ENCODE data around the gene DDHD1.

Gene DDHD1

GRCh38 chr14:53016919-53017318 lies 136.2 kb downstream of the DDHD1 start:
- Mint-ChIP-seq H3K9me3 (peaks cover 3% of the 10 kb centered on the region), H3K4me1 (ENCODE audit: low read depth) (no peaks in the 10 kb centered on the region), H3K36me3 (ENCODE audit: low read depth) (peaks cover 5% of the 10 kb centered on the region), H3K27me3 (peaks cover 3% of the 10 kb centered on the region), H3K4me3 (no peak overlapping the region), H3K27ac (no peak overlapping the region)

- no peak overlapping the region for H3K4me3 Mint-ChIP-seq
- no peaks in the 10 kb centered on the region for H3K4me1 Mint-ChIP-seq (ENCODE audit: low read depth)
- H3K27ac Mint-ChIP-seq: no peak overlapping the region
- H3K36me3 Mint-ChIP-seq (ENCODE audit: low read depth): peaks cover 5% of the 10 kb centered on the region
- H3K9me3 Mint-ChIP-seq: peaks cover 3% of the 10 kb centered on the region
- peaks cover 3% of the 10 kb centered on the region for H3K27me3 Mint-ChIP-seq
Observed at GRCh38 chr14:53016491-53016890, 136.6 kb downstream of the DDHD1 start.

GRCh38 chr14:53011053-53011462 lies 142.1 kb downstream of the DDHD1 start:
- Mint-ChIP-seq H3K4me3 (no peak overlapping the region), H3K27me3 (peaks cover 3% of the 10 kb centered on the region), H3K27ac (no peak overlapping the region), H3K4me1 (ENCODE audit: low read depth) (no peaks in the 10 kb centered on the region), H3K9me3 (no peaks in the 10 kb centered on the region), H3K36me3 (ENCODE audit: low read depth) (no peaks in the 10 kb centered on the region)

- Mint-ChIP-seq H3K27me3 (peaks cover 3% of the 10 kb centered on the region), H3K4me1 (ENCODE audit: low read depth) (no peaks in the 10 kb centered on the region), H3K36me3 (ENCODE audit: low read depth) (no peaks in the 10 kb centered on the region), H3K27ac (no peak overlapping the region), H3K9me3 (no peaks in the 10 kb centered on the region), H3K4me3 (no peak overlapping the region)
Observed at GRCh38 chr14:53010193-53011040, 142.7 kb downstream of the DDHD1 start.

GRCh38 chr14:53006931-53007562 lies 146.1 kb downstream of the DDHD1 start:
- Mint-ChIP-seq H3K4me3 (no peak overlapping the region), H3K9me3 (no peaks in the 10 kb centered on the region), H3K27me3 (no peaks in the 10 kb centered on the region), H3K36me3 (ENCODE audit: low read depth) (no peaks in the 10 kb centered on the region), H3K4me1 (ENCODE audit: low read depth) (no peaks in the 10 kb centered on the region), H3K27ac (no peak overlapping the region)

GRCh38 chr14:53004976-53005375 lies 148.1 kb downstream of the DDHD1 start:
- Mint-ChIP-seq H3K9me3 (no peaks in the 10 kb centered on the region), H3K27me3 (no peaks in the 10 kb centered on the region), H3K27ac (no peak overlapping the region), H3K4me1 (ENCODE audit: low read depth) (no peaks in the 10 kb centered on the region), H3K36me3 (ENCODE audit: low read depth) (no peaks in the 10 kb centered on the region), H3K4me3 (no peak overlapping the region)

GRCh38 chr14:53003776-53004175 lies 149.3 kb downstream of the DDHD1 start:
- Mint-ChIP-seq H3K4me1 (ENCODE audit: low read depth) (no peaks in the 10 kb centered on the region), H3K27me3 (peaks cover under 1% of the 10 kb centered on the region), H3K36me3 (ENCODE audit: low read depth) (no peaks in the 10 kb centered on the region), H3K4me3 (no peak overlapping the region), H3K9me3 (no peaks in the 10 kb centered on the region), H3K27ac (no peak overlapping the region)

- Mint-ChIP-seq H3K9me3 (no peaks in the 10 kb centered on the region), H3K4me1 (ENCODE audit: low read depth) (no peaks in the 10 kb centered on the region), H3K36me3 (ENCODE audit: low read depth) (no peaks in the 10 kb centered on the region), H3K27ac (no peak overlapping the region), H3K27me3 (peaks cover 4% of the 10 kb centered on the region), H3K4me3 (no peak overlapping the region)
Observed at GRCh38 chr14:53002576-53002975, 150.5 kb downstream of the DDHD1 start.

GRCh38 chr14:53001787-53002378 lies 151.2 kb downstream of the DDHD1 start:
- Mint-ChIP-seq H3K9me3 (no peaks in the 10 kb centered on the region), H3K4me1 (ENCODE audit: low read depth) (no peaks in the 10 kb centered on the region), H3K4me3 (no peak overlapping the region), H3K36me3 (ENCODE audit: low read depth) (no peaks in the 10 kb centered on the region), H3K27me3 (peaks cover 4% of the 10 kb centered on the region), H3K27ac (no peak overlapping the region)

- Mint-ChIP-seq H3K9me3 (no peaks in the 10 kb centered on the region), H3K27ac (no peak overlapping the region), H3K27me3 (peaks cover 6% of the 10 kb centered on the region), H3K4me1 (ENCODE audit: low read depth) (no peaks in the 10 kb centered on the region), H3K4me3 (no peak overlapping the region), H3K36me3 (ENCODE audit: low read depth) (no peaks in the 10 kb centered on the region)
Observed at GRCh38 chr14:52998376-52999015, 154.6 kb downstream of the DDHD1 start.

GRCh38 chr14:52996493-52996892 lies 156.6 kb downstream of the DDHD1 start:
- Mint-ChIP-seq H3K27ac (no peak overlapping the region), H3K36me3 (ENCODE audit: low read depth) (no peaks in the 10 kb centered on the region), H3K9me3 (no peaks in the 10 kb centered on the region), H3K4me3 (no peak overlapping the region), H3K27me3 (peaks cover 6% of the 10 kb centered on the region), H3K4me1 (ENCODE audit: low read depth) (no peaks in the 10 kb centered on the region)

GRCh38 chr14:52995998-52996397 lies 157.1 kb downstream of the DDHD1 start:
- peaks cover 10% of the 10 kb centered on the region for H3K27me3 Mint-ChIP-seq
- no peak overlapping the region for H3K27ac Mint-ChIP-seq
- no peaks in the 10 kb centered on the region for H3K9me3 Mint-ChIP-seq
- H3K36me3 Mint-ChIP-seq (ENCODE audit: low read depth): no peaks in the 10 kb centered on the region
- H3K4me3 Mint-ChIP-seq: no peak overlapping the region
- H3K4me1 Mint-ChIP-seq (ENCODE audit: low read depth): no peaks in the 10 kb centered on the region

- Mint-ChIP-seq H3K27me3 (peaks cover 6% of the 10 kb centered on the region), H3K27ac (no peak overlapping the region), H3K36me3 (ENCODE audit: low read depth) (no peaks in the 10 kb centered on the region), H3K9me3 (no peaks in the 10 kb centered on the region), H3K4me1 (ENCODE audit: low read depth) (no peaks in the 10 kb centered on the region), H3K4me3 (no peak overlapping the region)
Observed at GRCh38 chr14:52992236-52992870, 160.8 kb downstream of the DDHD1 start.

GRCh38 chr14:52988139-52988538 lies 165.0 kb downstream of the DDHD1 start:
- Mint-ChIP-seq H3K36me3 (ENCODE audit: low read depth) (no peaks in the 10 kb centered on the region), H3K4me3 (no peak overlapping the region), H3K4me1 (ENCODE audit: low read depth) (no peaks in the 10 kb centered on the region), H3K27ac (no peak overlapping the region), H3K9me3 (peaks cover 3% of the 10 kb centered on the region), H3K27me3 (peaks cover 6% of the 10 kb centered on the region)

Data from stimulated activated naive CD8-positive, alpha-beta T cell treated with anti-CD3 and anti-CD28 coated beads, Interleukin-15, Interleukin-2, amounts not matched to agents 100 ng/mL and 50 ng/mL, for 24 hours (primary cell).